ENCODE data around the gene MYOZ3. TPM values are rescaled to one million over a fixed set of nuclear protein-coding genes. Genes with fewer than 3 reads are reported as not detected.
A peak's percentile ranks its signal among the peaks of the same experiment; 100 is the strongest.

Gene MYOZ3
- polyA plus RNA-seq, 1 donor = 3.0 TPM

- Histone ChIP-seq H3K27me3 (ENCODE audit: control insufficient read depth, insufficient read depth, low read length) (no peaks in the 10 kb centered on the region), H3K4me3 (ENCODE audit: low read length) (no peak overlapping the region), H3K27ac (ENCODE audit: low read length) (peak overlapping the region; percentile 34), H3K4me1 (ENCODE audit: control insufficient read depth, insufficient read depth, low read length) (peaks cover 29% of the 10 kb centered on the region), H3K36me3 (ENCODE audit: control insufficient read depth, insufficient read depth, low read length) (peaks cover 57% of the 10 kb centered on the region), H3K9me3 (ENCODE audit: control insufficient read depth, low read depth, low read length) (no peaks in the 10 kb centered on the region)
- no peak for DNase-seq
- WGBS (ENCODE audit: insufficient coverage, low lambda C conversion rate) = no CpG with 5 or more reads among the region's 17 CpGs
Observed at GRCh38 chr5:150618588-150619281, 42.3 kb upstream of the MYOZ3 start.

DNA sequence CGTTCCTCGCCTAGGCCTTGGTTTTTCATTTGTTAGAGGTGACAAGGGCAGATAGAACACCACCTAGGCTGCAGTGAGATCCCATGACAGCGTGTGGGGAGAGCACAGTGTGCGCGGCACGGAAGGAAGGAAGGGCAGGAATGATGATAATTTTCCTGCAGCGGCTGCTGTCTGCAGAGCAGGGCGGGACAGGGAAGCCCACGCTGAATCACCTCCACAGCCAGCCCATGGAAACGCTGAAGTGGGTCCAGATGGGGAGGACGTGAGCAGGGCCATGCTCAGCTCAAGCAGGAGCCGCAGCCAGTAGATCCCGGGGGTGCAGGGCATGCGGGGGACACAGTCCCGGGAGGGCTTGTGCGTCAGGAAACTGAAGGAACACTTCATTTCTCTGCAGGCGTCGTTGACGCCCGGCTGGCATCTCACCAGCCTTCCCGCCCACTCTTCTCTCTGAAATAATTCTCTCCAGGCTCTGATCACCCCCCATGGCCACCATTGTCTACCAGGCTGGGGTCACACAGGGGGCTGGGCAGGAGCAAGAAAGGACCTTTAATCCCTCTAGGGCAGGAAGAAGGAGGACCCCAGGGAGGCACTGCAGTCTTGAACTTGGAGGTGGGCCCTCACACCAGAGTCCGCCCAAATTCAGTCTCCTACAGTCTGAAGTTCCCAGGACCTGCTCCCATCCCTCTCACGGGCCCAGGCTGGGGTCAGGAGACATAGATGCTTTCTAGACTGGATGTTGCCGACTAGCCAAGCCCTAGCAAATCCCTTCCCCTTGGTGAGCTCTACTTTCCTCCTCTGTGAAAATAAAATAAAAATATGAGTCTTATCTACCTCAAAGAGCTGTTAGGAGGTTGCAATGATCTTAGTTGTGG is 41.5 kb upstream of the MYOZ3 start:
- Histone ChIP-seq H3K36me3 (ENCODE audit: control insufficient read depth, insufficient read depth, low read length) (peaks cover 55% of the 10 kb centered on the region), H3K27ac (ENCODE audit: low read length) (peak overlapping the region; percentile 34), H3K4me1 (ENCODE audit: control insufficient read depth, insufficient read depth, low read length) (peaks cover 24% of the 10 kb centered on the region), H3K27me3 (ENCODE audit: control insufficient read depth, insufficient read depth, low read length) (no peaks in the 10 kb centered on the region), H3K4me3 (ENCODE audit: low read length) (no peak overlapping the region), H3K9me3 (ENCODE audit: control insufficient read depth, low read depth, low read length) (no peaks in the 10 kb centered on the region)
- no CpG with 5 or more reads among the region's 24 CpGs for WGBS (ENCODE audit: insufficient coverage, low lambda C conversion rate)
- DNase-seq = no peak

DNA sequence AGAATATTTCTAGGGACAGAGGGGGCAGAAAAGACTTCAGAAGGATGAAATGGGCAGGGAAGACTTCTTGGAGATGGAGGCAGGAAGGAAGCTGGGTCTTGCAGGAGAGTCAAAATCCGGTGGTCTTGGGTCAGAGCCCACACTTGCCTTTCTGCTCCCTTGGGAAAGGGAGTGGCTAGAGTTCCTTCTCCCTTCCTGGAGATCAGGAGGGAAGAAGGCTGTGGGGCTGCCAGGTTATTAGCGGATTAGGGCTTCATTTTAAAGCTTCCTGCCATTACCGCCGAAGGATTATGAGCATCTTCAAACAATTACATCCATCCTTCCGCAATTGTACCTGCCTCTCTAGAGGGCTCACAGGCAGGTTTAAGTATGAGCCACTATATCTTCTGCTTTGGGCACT is 39.8 kb upstream of the MYOZ3 start:
- Histone ChIP-seq H3K27ac (ENCODE audit: low read length) (no peak overlapping the region), H3K27me3 (ENCODE audit: control insufficient read depth, insufficient read depth, low read length) (no peaks in the 10 kb centered on the region), H3K4me1 (ENCODE audit: control insufficient read depth, insufficient read depth, low read length) (peaks cover 23% of the 10 kb centered on the region), H3K9me3 (ENCODE audit: control insufficient read depth, low read depth, low read length) (no peaks in the 10 kb centered on the region), H3K4me3 (ENCODE audit: low read length) (no peak overlapping the region), H3K36me3 (ENCODE audit: control insufficient read depth, insufficient read depth, low read length) (peaks cover 50% of the 10 kb centered on the region)
- no CpG with 5 or more reads among the region's 5 CpGs for WGBS (ENCODE audit: insufficient coverage, low lambda C conversion rate)
- DNase-seq = no peak

GRCh38 chr5:150622157-150622556 is 38.9 kb upstream of the MYOZ3 start:
- Histone ChIP-seq H3K9me3 (ENCODE audit: control insufficient read depth, low read depth, low read length) (no peaks in the 10 kb centered on the region), H3K27ac (ENCODE audit: low read length) (no peak overlapping the region), H3K4me3 (ENCODE audit: low read length) (no peak overlapping the region), H3K4me1 (ENCODE audit: control insufficient read depth, insufficient read depth, low read length) (peaks cover 23% of the 10 kb centered on the region), H3K36me3 (ENCODE audit: control insufficient read depth, insufficient read depth, low read length) (peaks cover 50% of the 10 kb centered on the region), H3K27me3 (ENCODE audit: control insufficient read depth, insufficient read depth, low read length) (no peaks in the 10 kb centered on the region)
- no CpG with 5 or more reads among the region's 2 CpGs for WGBS (ENCODE audit: insufficient coverage, low lambda C conversion rate)
- DNase-seq = no peak

GRCh38 chr5:150623152-150623877 is 37.7 kb upstream of the MYOZ3 start:
- Histone ChIP-seq H3K27ac (ENCODE audit: low read length) (no peak overlapping the region), H3K4me1 (ENCODE audit: control insufficient read depth, insufficient read depth, low read length) (peaks cover 26% of the 10 kb centered on the region), H3K9me3 (ENCODE audit: control insufficient read depth, low read depth, low read length) (no peaks in the 10 kb centered on the region), H3K36me3 (ENCODE audit: control insufficient read depth, insufficient read depth, low read length) (peaks cover 45% of the 10 kb centered on the region), H3K27me3 (ENCODE audit: control insufficient read depth, insufficient read depth, low read length) (no peaks in the 10 kb centered on the region), H3K4me3 (ENCODE audit: low read length) (no peak overlapping the region)
- 94% methylated on average over 2 of the region's 7 CpGs for WGBS (ENCODE audit: insufficient coverage, low lambda C conversion rate)
- no peak for DNase-seq

DNA sequence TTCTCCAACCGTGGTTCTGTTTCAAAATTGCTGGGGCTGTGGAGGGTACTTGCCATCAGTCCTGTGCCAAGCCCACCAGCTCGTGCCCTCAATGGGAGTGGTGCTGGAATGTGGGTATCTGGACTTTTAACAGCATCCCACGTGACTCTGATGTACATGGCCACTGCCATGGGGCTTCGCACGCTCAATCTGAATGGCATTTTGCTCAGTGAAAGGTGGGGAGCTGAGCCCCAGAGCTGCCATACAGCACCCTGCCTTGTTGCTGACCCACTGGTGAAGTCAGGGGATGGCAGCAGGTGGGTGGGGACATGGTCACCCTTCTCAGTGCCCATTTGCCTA is 37.2 kb upstream of the MYOZ3 start:
- no peak overlapping the region for H3K27ac ChIP-seq (ENCODE audit: low read length)
- no peak for DNase-seq
- no peaks in the 10 kb centered on the region for H3K9me3 ChIP-seq (ENCODE audit: control insufficient read depth, low read depth, low read length)
- peaks cover 26% of the 10 kb centered on the region for H3K4me1 ChIP-seq (ENCODE audit: control insufficient read depth, insufficient read depth, low read length)
- H3K4me3 ChIP-seq (ENCODE audit: low read length) = peak overlapping the region; percentile 19
- H3K27me3 ChIP-seq (ENCODE audit: control insufficient read depth, insufficient read depth, low read length) = no peaks in the 10 kb centered on the region
- no CpG with 5 or more reads among the region's 5 CpGs for WGBS (ENCODE audit: insufficient coverage, low lambda C conversion rate)
- peaks cover 39% of the 10 kb centered on the region for H3K36me3 ChIP-seq (ENCODE audit: control insufficient read depth, insufficient read depth, low read length)

DNA sequence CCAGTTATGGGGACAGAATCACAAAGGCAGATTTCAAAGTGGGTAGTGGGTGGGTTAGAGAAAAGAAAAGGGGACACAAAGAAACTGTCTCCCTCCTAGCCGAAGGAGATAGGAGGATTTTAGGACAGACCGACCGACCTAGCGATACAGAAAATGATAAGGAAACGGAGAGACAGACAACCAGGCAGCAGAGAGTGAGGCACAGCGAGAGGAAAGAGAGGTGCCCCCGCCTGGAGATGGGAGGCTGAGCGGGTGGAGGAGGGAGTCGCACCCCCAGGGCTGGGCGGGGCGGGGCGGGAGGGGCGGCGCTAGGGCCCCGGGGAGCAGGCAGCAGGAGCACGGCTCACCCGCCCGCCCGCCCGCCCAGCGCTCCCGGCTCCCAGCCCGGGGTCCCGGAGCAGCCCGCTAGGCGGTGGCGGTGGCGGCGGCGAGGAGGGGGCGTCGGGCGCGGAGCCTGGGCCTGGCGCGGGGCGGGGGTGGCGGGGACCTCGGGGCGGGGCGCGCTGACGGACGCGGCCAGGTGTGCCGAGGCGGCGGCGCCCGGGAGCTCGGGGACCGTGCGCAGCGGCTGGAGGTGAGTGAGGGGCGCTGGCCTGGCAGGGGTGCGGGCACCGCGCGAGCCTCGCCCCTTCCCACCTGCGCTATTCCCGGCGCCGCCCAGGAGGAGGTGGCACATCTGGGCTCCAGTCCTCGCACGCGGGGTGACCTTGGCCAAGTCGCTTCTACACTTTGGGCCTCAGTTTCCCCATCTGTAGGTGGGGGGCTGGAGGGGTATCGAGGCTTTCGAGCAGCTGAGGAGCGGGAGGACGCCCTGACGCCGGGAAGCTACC is 36.5 kb upstream of the MYOZ3 start:
- no peak for DNase-seq
- WGBS (ENCODE audit: insufficient coverage, low lambda C conversion rate) = 18% methylated on average over 4 of the region's 74 CpGs

GRCh38 chr5:150625164-150625535 is 35.9 kb upstream of the MYOZ3 start:
- DNase-seq = no peak
- Histone ChIP-seq H3K9me3 (ENCODE audit: control insufficient read depth, low read depth, low read length) (no peaks in the 10 kb centered on the region), H3K27me3 (ENCODE audit: control insufficient read depth, insufficient read depth, low read length) (no peaks in the 10 kb centered on the region), H3K4me1 (ENCODE audit: control insufficient read depth, insufficient read depth, low read length) (peaks cover 26% of the 10 kb centered on the region), H3K4me3 (ENCODE audit: low read length) (peak overlapping the region; percentile 64), H3K27ac (ENCODE audit: low read length) (no peak overlapping the region), H3K36me3 (ENCODE audit: control insufficient read depth, insufficient read depth, low read length) (peaks cover 32% of the 10 kb centered on the region)
- WGBS (ENCODE audit: insufficient coverage, low lambda C conversion rate) = no CpG with 5 or more reads among the region's 19 CpGs

More for the DNA sequence above, 36.5 kb upstream of the MYOZ3 start:
- peak overlapping the region; percentile 64 for H3K4me3 ChIP-seq (ENCODE audit: low read length)
- H3K36me3 ChIP-seq (ENCODE audit: control insufficient read depth, insufficient read depth, low read length) = peaks cover 32% of the 10 kb centered on the region
- no peak overlapping the region for H3K27ac ChIP-seq (ENCODE audit: low read length)
- H3K27me3 ChIP-seq (ENCODE audit: control insufficient read depth, insufficient read depth, low read length) = no peaks in the 10 kb centered on the region
- H3K4me1 ChIP-seq (ENCODE audit: control insufficient read depth, insufficient read depth, low read length) = peaks cover 26% of the 10 kb centered on the region
- H3K9me3 ChIP-seq (ENCODE audit: control insufficient read depth, low read depth, low read length) = no peaks in the 10 kb centered on the region

- Histone ChIP-seq H3K36me3 (ENCODE audit: control insufficient read depth, insufficient read depth, low read length) (peaks cover 33% of the 10 kb centered on the region), H3K4me1 (ENCODE audit: control insufficient read depth, insufficient read depth, low read length) (peaks cover 26% of the 10 kb centered on the region)
Observed at GRCh38 chr5:150625831-150626746, 35.0 kb upstream of the MYOZ3 start.

More at GRCh38 chr5:150625831-150626746, 35.0 kb upstream of the MYOZ3 start:
- no CpG with 5 or more reads among the region's 10 CpGs for WGBS (ENCODE audit: insufficient coverage, low lambda C conversion rate)
- no peak overlapping the region for H3K27ac ChIP-seq (ENCODE audit: low read length)
- H3K27me3 ChIP-seq (ENCODE audit: control insufficient read depth, insufficient read depth, low read length) = no peaks in the 10 kb centered on the region
- H3K4me3 ChIP-seq (ENCODE audit: low read length) = peak overlapping the region; percentile 64
- H3K9me3 ChIP-seq (ENCODE audit: control insufficient read depth, low read depth, low read length) = no peaks in the 10 kb centered on the region
- peak in 1 of 2 donors; percentile 60 for DNase-seq

All from large intestine (tissue), 3 donors.